Fibroblast of lung (primary cell): ENCODE results near the gene CDCA7.
"Not testable (repeated sequence)": the region's sequence is repeated elsewhere in the genome, so short reads cannot be mapped to it uniquely, and the experiment has no call there.

Experiments used
- CTCF ChIP-seq, 2 donors: IDR thresholded peaks in 1 of 2; conservative IDR thresholded peaks in 1 of 2; 1 replicate in 1 of 2; 2 replicates in 1 of 2; pipeline ENCODE4 v1.5.1; 2011 to 2012; ENCODE audit warnings: low read length in 2 of 2, control low read depth in 1 of 2, inconsistent platforms in 1 of 2, low read depth in 1 of 2, mild to moderate bottlenecking in 1 of 2
- EZH2 ChIP-seq: IDR thresholded peaks from 2 replicates; pipeline ENCODE4 v1.5.1; 2012; ENCODE audit warnings: low read length, control low read depth, mild to moderate bottlenecking; ENCODE audit errors: missing control alignments

GRCh38 chr2:173333003-173333402, 21.7 kb upstream of the CDCA7 start:
- TF ChIP-seq CTCF (conservative IDR thresholded peaks at IDR 0.05 in 1 of 2, IDR thresholded peaks at IDR 0.05 in 1 of 2; ENCODE audit: low read depth in 1 of 2, low read length in 2 of 2); EZH2: not testable (repeated sequence)
